GM18909 (cell line): ENCODE data around the gene GRID1.

ENCODE experiments used
- ATAC-seq: cut with Tn5 transposase; IDR thresholded peaks from one replicate; pipeline ENCODE4 v1.9.1; 2021; ENCODE audit warnings: mild to moderate bottlenecking; ENCODE audit not compliant: unreplicated experiment, poor library complexity

Gene GRID1

GRCh38 chr10:86221442-86222335 is 144.9 kb downstream of the GRID1 start:
- no peak for ATAC-seq

DNA sequence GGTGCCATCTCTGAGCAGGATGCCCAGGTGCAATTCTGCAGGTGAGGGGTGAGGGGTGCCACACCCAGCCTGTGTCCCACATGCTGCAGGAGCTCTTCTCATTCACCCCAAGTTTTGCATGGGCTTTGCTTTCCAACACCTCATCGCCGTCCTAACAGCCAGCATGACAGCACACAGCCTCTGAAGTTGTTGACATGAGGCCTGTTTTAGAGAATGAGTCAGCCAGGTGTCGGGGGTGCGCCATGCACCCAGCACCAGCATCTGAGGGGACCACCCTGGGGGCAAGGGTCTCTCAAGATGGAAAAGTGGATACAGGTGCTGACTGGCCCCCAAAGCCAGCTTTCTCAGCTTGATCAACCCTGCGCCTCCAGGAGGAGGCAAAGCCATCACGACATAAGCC is 146.0 kb downstream of the GRID1 start:
- no peak for ATAC-seq

DNA sequence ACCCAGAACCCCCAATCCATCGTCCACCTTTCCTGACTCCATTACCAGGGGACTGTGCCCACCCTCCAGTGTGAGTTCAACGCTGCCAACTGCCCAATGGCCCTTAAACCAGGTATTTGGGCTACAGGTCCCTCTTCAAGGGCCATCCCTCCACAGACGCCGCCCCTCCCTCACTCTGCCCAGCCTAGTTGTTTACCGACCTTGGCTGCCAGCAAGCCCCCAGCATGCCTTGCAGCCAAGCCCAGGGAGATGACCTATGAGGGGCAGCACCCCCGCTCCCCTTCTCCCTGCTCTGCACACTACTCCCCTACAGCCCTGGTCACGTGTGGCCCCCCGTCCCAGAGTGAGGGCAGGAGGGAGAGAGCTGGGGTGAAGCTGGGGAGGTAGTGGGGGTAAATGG is 147.3 kb downstream of the GRID1 start:
- no peak for ATAC-seq

DNA sequence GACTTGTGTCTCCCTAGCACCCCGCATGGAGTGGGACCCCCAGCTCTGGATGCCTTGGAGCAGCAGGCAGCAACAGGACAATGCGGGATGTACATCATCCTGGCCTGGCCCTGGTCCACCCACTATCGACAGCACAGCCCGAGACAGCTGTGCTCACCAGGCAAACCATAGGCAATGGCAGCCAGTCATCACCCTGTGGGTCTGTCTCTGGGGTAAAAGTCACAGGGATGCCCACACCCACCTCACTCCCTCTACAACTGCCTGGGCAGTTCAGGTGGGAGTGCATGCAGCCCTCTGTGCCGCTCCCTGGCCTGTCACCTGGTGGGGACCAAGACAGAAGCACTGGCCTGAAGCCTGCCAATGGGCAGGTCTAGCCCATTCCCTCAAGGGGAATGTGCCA is 147.8 kb downstream of the GRID1 start:
- no peak for ATAC-seq

- ATAC-seq = no peak
These were observed 148.4 kb downstream of the GRID1 start for GRCh38 chr10:86218160-86218559.

- no peak for ATAC-seq
These were observed 149.1 kb downstream of the GRID1 start for GRCh38 chr10:86217371-86218080.

GRCh38 chr10:86216886-86217285 is 149.7 kb downstream of the GRID1 start:
- ATAC-seq = no peak

- no peak for ATAC-seq
These were observed 150.9 kb downstream of the GRID1 start for GRCh38 chr10:86215712-86216111.

GRCh38 chr10:86215046-86215445 is 151.5 kb downstream of the GRID1 start:
- ATAC-seq = no peak

GRCh38 chr10:86213148-86213547 is 153.4 kb downstream of the GRID1 start:
- no peak for ATAC-seq

GRCh38 chr10:86212391-86212700 is 154.2 kb downstream of the GRID1 start:
- no peak for ATAC-seq

GRCh38 chr10:86211691-86212390 is 154.8 kb downstream of the GRID1 start:
- no peak for ATAC-seq

DNA sequence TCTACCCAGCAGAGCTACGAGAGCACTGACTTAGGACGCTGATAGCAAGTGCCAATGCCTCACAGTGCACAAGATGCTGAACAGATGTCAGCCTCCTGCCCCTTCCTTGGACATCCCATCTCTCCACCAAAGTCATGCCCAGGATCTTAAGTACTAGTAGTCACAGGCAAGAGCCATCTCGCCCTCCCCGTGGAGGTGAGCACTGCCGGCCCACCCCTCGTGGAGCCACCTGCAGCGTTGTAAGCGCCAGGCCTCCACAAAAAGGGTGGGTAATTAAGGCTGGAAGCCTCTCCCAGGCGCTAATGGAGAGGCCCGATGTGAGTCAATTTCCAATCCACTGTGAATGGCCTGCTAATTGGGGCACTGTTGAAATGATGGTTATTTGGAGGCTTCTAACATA is 156.2 kb downstream of the GRID1 start:
- ATAC-seq = no peak

- no peak for ATAC-seq
These were observed 156.9 kb downstream of the GRID1 start for GRCh38 chr10:86209726-86210125.

DNA sequence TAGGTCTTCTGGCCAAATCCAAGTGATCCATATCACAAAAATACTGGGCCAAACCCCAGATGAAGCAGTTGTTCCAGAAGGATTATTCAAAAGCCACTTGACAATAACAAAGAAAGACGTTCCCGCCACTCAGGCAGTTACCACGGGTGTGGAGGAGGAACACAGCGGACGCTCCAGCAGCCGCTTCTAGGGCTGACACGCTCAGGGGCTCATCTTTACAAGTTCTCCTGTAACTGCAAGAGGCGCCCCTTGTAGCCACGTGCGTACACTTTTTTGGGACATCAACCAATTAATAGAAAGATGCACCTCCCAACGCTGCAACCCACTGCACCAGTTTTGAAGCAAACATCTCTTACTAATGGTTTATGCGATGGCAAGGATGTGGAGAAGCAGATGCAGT is 159.4 kb downstream of the GRID1 start:
- no peak for ATAC-seq

- ATAC-seq = no peak
These were observed 160.4 kb downstream of the GRID1 start for GRCh38 chr10:86206240-86206579.

GRCh38 chr10:86205306-86206239 is 161.0 kb downstream of the GRID1 start:
- no peak for ATAC-seq

- ATAC-seq = no peak
These were observed 161.9 kb downstream of the GRID1 start for GRCh38 chr10:86204421-86205305.

DNA sequence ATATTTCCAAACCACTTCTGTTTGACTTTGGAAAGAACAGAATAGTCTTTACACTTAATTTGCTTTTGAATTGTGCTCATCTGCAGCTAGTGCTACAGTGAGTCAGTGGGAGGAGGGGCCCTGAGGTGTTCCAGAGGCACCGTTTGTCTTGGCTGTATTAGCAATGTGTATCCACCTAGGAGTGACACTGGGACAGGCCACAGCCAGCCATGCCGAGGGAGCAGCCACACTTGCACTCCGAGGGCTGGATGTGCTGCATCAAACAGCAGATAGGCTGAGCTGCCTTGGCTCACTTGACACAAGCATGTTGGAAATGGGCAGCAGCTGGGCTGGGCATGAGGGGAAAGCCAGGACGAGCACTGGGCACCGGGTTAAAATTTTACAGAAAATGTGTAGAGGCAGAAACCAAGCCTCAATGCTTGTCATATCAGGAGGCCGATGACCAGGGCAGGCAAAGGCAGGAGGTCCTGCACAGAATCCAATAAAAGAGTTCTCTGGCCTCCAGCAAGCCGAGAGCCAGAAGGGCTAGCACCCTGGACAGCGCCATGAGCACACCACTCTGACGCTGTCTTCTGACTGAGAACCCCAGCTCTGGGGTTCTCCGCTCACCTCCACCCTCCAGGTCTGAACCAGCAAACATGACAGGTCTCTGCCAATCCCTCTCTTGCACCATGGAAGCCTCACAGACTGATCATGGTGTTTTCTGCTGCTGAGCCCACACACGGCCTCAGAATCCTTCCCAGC is 163.3 kb downstream of the GRID1 start:
- ATAC-seq = no peak
